CD4-positive, alpha-beta T cell (primary cell): ENCODE measurements around the gene PPP1R3F. TPM values are rescaled to one million over a fixed set of nuclear protein-coding genes. Genes with fewer than 3 reads are reported as not detected.

Experiments used
- ATAC-seq: fragments of 200-7000 bp; cut with Tn5 transposase; one replicate; pipeline ENCODE4 v1.10.0; 2022; ENCODE audit warnings: mild to moderate bottlenecking; ENCODE audit not compliant: poor library complexity
- CTCF ChIA-PET: fragments of 350-600 bp; sonication (Branson Sonifier 250); formaldehyde crosslinking; loops from one replicate; lab custom pipeline; 2021; ENCODE audit warnings: antibody characterized with exemption, inconsistent platforms; lab: Charles Lee
- POLR2A ChIA-PET: fragments of 350-600 bp; sonication (Branson Sonifier 250); formaldehyde crosslinking; loops from one replicate; lab custom pipeline; 2021; ENCODE audit warnings: antibody characterized with exemption, inconsistent platforms; lab: Charles Lee
- DNase-seq, 14 experiments: peaks; one replicate each; pipeline ENCODE4 v3.0.0-alpha.2; 2013 to 2020; ENCODE audit warnings: mixed read lengths in 2 of 14
- H3K27ac ChIP-seq, 2 donors: one replicate each; pipeline versions ENCODE4 v1.5.1 to v1.7.0; 2013; ENCODE audit warnings: low read length in 2 of 2, low read depth in 1 of 2, mild to moderate bottlenecking in 1 of 2
- H3K27me3 ChIP-seq, 2 experiments: 1 replicate in 1 of 2; 2 replicates in 1 of 2; pipeline versions ENCODE4 v1.6.1 to v1.7.0; 2013; ENCODE audit warnings: low read length in 2 of 2, control low read depth in 1 of 2, mild to moderate bottlenecking in 1 of 2, moderate library complexity in 1 of 2; ENCODE audit not compliant: insufficient read depth in 2 of 2, control insufficient read depth in 1 of 2
- H3K36me3 ChIP-seq: one replicate; pipeline ENCODE4 v1.6.1; 2013; ENCODE audit warnings: low read length, control low read depth; ENCODE audit not compliant: insufficient read depth
- H3K4me1 ChIP-seq: one replicate; pipeline ENCODE4 v1.6.1; 2013; ENCODE audit warnings: low read length, control low read depth; ENCODE audit not compliant: insufficient read depth
- H3K4me3 ChIP-seq: one replicate; pipeline ENCODE4 v1.5.1; 2013; ENCODE audit warnings: mild to moderate bottlenecking, low read length, moderate library complexity
- H3K9me3 ChIP-seq, 2 experiments: 1 replicate in 1 of 2; 2 replicates in 1 of 2; pipeline versions ENCODE4 v1.6.1 to v1.7.0; 2013; ENCODE audit warnings: low read length in 2 of 2, mild to moderate bottlenecking in 2 of 2, control low read depth in 1 of 2, moderate library complexity in 1 of 2; ENCODE audit not compliant: control insufficient read depth in 1 of 2, insufficient read depth in 1 of 2
- H3K27ac Mint-ChIP-seq: one replicate; pipeline ENCODE4 v1.8.0; 2020; ENCODE audit warnings: mixed read lengths
- H3K27me3 Mint-ChIP-seq: one replicate; pipeline ENCODE4 v1.8.0; 2021; ENCODE audit warnings: mixed read lengths
- H3K36me3 Mint-ChIP-seq: one replicate; pipeline ENCODE4 v1.8.0; 2021; ENCODE audit warnings: low read depth, mixed read lengths
- H3K4me1 Mint-ChIP-seq: one replicate; pipeline ENCODE4 v1.8.0; 2021; ENCODE audit warnings: low read depth, mixed read lengths
- H3K4me3 Mint-ChIP-seq: one replicate; pipeline ENCODE4 v1.8.0; 2020; ENCODE audit warnings: mild to moderate bottlenecking, mixed read lengths
- H3K9me3 Mint-ChIP-seq: one replicate; pipeline ENCODE4 v1.8.0; 2020; ENCODE audit warnings: mixed read lengths
- intact Hi-C, 2 experiments: fragments of 100-400 bp; cut with DNase I in 1 of 2; cut with micrococcal nuclease in 1 of 2; formaldehyde crosslinking; loops; one replicate each; pipeline versions ENCODE4 v1.15.1 to v1.9.0; 2023 to 2025; cut with DNase I, micrococcal nuclease
- total RNA-seq, 174 experiments: library from RNA in 2 of 174; stranded (reverse) in 2 of 174; gene quantifications; one replicate each; pipeline ENCODE4 v1.2.3 and lab custom pipeline; 2021 to 2026
- TF ChIP-seq, protein P1 (sequence below): fragments of 200-600 bp; IDR thresholded peaks from one replicate; pipeline ENCODE4 v1.8.0; 2022; ENCODE audit warnings: antibody characterized with exemption, mild to moderate bottlenecking

Gene PPP1R3F
- total RNA-seq, 2 experiments from 2014 or later = 8.5 to 9.1 TPM

DNA sequence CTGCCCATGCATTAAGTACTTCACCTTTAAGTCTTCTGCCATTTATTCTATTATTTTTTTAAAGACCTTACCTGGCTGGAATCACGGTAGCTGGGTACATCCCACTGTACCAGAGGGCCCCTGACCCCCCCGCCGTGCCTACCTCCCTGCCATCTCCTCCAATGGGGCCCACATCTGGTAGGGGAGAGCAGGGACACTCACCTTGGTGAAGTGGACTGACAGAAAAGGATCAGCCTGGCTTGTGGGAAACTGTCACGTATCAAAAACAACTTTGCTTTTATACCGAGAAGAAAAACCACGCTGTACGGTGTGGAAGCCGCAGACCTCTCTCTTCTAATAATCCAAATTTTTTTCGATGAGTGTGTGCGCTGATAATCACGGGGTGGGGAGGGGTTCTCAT, 5.1 kb upstream of the PPP1R3F start, which contains the start of gene FOXP3:
TSS of gene FOXP3 (minus strand) at position 251 of the 400 bp plus-strand sequence. CDS start 6,205 bp downstream, outside the sequence.
- Histone ChIP-seq H3K27ac (no peak within 1 kb of the TSS), H3K4me1 (peaks cover 34% of the 10 kb centered on the region), H3K4me3 (peak within 1 kb of the TSS; percentile 32), H3K9me3 (no peaks in the 10 kb centered on the region), H3K36me3 (no peaks in the 10 kb centered on the region), H3K27me3 (no peaks in the 10 kb centered on the region)
- ATAC-seq (no peak), DNase-seq (peak in 3 of 14 experiments; percentile 16 to 36 (median 25))
- Mint-ChIP-seq H3K27me3 (no peaks in the 10 kb centered on the region), H3K9me3 (no peaks in the 10 kb centered on the region), H3K4me1 (peaks cover 31% of the 10 kb centered on the region), H3K36me3 (no peaks in the 10 kb centered on the region), H3K4me3 (peak within 1 kb of the TSS; percentile 79), H3K27ac (peak within 1 kb of the TSS; percentile 63)
- ChIA-PET CTCF (no interaction called here), POLR2A (no interaction called here)
- TF ChIP-seq, protein P1, sequence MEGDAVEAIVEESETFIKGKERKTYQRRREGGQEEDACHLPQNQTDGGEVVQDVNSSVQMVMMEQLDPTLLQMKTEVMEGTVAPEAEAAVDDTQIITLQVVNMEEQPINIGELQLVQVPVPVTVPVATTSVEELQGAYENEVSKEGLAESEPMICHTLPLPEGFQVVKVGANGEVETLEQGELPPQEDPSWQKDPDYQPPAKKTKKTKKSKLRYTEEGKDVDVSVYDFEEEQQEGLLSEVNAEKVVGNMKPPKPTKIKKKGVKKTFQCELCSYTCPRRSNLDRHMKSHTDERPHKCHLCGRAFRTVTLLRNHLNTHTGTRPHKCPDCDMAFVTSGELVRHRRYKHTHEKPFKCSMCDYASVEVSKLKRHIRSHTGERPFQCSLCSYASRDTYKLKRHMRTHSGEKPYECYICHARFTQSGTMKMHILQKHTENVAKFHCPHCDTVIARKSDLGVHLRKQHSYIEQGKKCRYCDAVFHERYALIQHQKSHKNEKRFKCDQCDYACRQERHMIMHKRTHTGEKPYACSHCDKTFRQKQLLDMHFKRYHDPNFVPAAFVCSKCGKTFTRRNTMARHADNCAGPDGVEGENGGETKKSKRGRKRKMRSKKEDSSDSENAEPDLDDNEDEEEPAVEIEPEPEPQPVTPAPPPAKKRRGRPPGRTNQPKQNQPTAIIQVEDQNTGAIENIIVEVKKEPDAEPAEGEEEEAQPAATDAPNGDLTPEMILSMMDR = no peak
- intact Hi-C loops = no loop called here

DNA sequence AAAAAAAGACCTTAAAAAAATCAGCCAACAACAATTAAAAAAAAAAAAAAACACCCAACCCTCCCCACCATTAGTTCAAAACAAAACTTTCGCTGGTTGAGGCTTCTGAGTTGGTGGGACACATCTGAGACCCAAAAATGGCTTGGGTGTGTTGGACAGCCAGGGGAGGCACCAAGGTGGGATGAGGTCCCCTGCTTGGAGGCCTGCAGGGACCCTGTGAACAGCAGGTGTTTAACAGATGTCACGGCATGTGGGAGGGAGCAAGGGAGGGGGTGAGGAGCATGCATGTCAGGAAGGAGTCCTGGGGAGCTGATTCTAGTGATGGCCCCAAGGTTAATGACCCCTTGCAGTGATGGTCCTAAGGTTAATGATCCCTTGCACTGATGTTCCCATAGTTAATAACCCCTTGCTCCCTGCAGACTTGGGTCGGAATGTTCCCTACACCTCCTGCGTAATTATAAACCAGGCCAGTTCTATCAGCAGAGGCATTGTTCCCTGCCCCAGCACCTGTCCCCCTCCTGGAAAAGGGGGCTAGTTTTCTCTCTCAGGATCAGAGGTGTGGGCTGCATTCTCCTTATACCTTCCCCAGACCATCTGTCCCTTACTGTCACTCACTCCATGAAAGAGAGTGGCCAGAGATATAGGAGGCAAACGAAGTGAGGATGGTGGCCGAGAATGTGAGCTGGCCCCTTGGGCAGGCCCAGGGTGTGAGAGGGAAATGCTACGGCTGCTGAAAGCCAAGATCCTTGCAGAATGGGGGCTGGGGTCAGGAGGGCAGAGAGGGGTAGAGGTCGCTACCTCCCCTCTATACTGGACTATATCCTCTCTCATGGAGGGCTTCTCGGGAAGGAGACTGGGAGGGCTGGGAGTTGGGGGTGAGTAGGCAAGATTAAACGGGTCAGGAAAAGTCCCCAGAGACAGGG, 2.8 kb upstream of the PPP1R3F start:
- no peak overlapping the region for H3K4me3 ChIP-seq
- peak overlapping the region; percentile 30 for H3K4me3 Mint-ChIP-seq
- H3K4me1 Mint-ChIP-seq = peaks cover 35% of the 10 kb centered on the region
- ChIA-PET POLR2A (no interaction called here), CTCF (no interaction called here)
- H3K9me3 Mint-ChIP-seq = no peaks in the 10 kb centered on the region
- no peaks in the 10 kb centered on the region for H3K27me3 Mint-ChIP-seq
- peaks cover 37% of the 10 kb centered on the region for H3K4me1 ChIP-seq
- intact Hi-C loops = loop anchor here in 1 of 2 experiments (5.0 kb wide), 2 partner anchors 34 to 64 kb away; partner anchors contain the start of genes CACNA1F and SYP
- ATAC-seq (no peak), DNase-seq (no peak)
- TF ChIP-seq, protein P1 = no peak
- no peaks in the 10 kb centered on the region for H3K27me3 ChIP-seq
- no peaks in the 10 kb centered on the region for H3K36me3 Mint-ChIP-seq
- no peak overlapping the region for H3K27ac ChIP-seq
- H3K9me3 ChIP-seq = no peaks in the 10 kb centered on the region
- peak overlapping the region; percentile 99 for H3K27ac Mint-ChIP-seq
- H3K36me3 ChIP-seq = peaks cover 2% of the 10 kb centered on the region

DNA sequence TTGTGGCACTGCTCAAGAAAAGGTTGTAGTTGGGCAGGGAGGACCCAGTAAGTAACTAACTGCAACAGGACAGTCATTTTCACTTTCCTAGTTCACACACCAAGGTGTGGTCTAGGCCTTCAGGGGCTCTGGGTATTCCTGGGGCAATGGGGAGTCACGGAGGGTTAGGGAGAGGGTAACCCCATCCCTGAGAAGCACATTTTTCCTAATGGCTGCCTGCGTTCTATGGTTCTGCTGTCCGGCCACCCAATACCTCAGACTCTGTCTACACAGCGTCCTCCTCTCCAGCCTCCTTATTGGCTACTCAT, 937 bp upstream of the PPP1R3F start:
- H3K27ac Mint-ChIP-seq = peak overlapping the region; percentile 99
- H3K4me1 ChIP-seq = peaks cover 52% of the 10 kb centered on the region
- ATAC-seq (no peak), DNase-seq (no peak)
- H3K9me3 Mint-ChIP-seq = no peaks in the 10 kb centered on the region
- intact Hi-C loops = loop anchor here (1.0 to 5.0 kb wide), 3 partner anchors 36 to 77 kb away; partner anchors contain the start of genes CACNA1F (in 1 of the 2) and SYP (in 1 of the 2)
- POLR2A ChIA-PET = interaction anchor here (0.6 to 3.2 kb wide), 15 partner anchors 11 to 729 kb away, joined by 3 to 37 read pairs (median 6); partner anchors contain the start of genes CCDC22, OTUD5, PRAF2 and RBM3
- TF ChIP-seq, protein P1 = no peak
- H3K4me3 Mint-ChIP-seq = peak overlapping the region; percentile 91
- peaks cover 2% of the 10 kb centered on the region for H3K36me3 ChIP-seq
- no peaks in the 10 kb centered on the region for H3K36me3 Mint-ChIP-seq
- H3K4me1 Mint-ChIP-seq = peaks cover 47% of the 10 kb centered on the region
- H3K9me3 ChIP-seq = no peaks in the 10 kb centered on the region
- H3K27me3 ChIP-seq = no peaks in the 10 kb centered on the region
- H3K27ac ChIP-seq = peak overlapping the region; percentile 96 to 98
- CTCF ChIA-PET = interaction anchor here (1.0 kb wide), 2 partner anchors 76 to 113 kb away, joined by 3 to 5 read pairs; no protein-coding TSS in a partner anchor
- peak overlapping the region; percentile 69 for H3K4me3 ChIP-seq
- H3K27me3 Mint-ChIP-seq = no peaks in the 10 kb centered on the region
